ENCODE data around the gene HAUS8. TPM values are rescaled to one million over a fixed set of nuclear protein-coding genes. Genes with fewer than 3 reads are reported as not detected.

HAUS8 gene
- total RNA-seq, 4 donors from 2014 or later: 3.3 to 7.0 (median 5.7) TPM

DNA sequence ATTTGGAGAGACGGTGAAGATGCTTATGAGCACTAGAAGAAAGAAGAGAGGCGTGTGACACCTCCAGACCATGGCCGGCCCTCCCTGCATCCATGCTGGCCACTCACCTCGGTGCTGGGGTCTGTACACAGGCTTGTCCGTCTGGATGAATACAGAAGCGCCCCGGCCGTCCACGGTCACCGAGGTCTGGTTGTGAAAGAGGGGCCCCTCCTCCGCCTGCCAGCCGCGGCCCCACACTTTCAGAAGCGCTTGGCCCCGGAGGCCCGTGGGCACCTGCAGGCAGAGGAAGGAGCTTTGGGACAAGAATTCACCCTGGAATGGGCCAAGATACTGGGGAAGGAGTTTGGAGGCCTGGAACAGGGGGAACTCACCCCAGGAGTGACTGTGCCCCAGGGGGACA is 63.8 kb downstream of the HAUS8 start:
- no peak for DNase-seq (ENCODE audit: low spot score in 2 of 2)
- 85 to 94% methylated on average over 16 of the region's 16 CpGs for WGBS, 2 donors
- intact Hi-C loops (cut with DNase I; ENCODE audit: low total_unique reads): no loop called here
- H3K4me3 ChIP-seq (ENCODE audit: low read depth, poor library complexity, severe bottlenecking): no peak overlapping the region
- TF ChIP-seq, protein P1, sequence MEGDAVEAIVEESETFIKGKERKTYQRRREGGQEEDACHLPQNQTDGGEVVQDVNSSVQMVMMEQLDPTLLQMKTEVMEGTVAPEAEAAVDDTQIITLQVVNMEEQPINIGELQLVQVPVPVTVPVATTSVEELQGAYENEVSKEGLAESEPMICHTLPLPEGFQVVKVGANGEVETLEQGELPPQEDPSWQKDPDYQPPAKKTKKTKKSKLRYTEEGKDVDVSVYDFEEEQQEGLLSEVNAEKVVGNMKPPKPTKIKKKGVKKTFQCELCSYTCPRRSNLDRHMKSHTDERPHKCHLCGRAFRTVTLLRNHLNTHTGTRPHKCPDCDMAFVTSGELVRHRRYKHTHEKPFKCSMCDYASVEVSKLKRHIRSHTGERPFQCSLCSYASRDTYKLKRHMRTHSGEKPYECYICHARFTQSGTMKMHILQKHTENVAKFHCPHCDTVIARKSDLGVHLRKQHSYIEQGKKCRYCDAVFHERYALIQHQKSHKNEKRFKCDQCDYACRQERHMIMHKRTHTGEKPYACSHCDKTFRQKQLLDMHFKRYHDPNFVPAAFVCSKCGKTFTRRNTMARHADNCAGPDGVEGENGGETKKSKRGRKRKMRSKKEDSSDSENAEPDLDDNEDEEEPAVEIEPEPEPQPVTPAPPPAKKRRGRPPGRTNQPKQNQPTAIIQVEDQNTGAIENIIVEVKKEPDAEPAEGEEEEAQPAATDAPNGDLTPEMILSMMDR (IDR thresholded peaks at IDR 0.05): no peak

DNA sequence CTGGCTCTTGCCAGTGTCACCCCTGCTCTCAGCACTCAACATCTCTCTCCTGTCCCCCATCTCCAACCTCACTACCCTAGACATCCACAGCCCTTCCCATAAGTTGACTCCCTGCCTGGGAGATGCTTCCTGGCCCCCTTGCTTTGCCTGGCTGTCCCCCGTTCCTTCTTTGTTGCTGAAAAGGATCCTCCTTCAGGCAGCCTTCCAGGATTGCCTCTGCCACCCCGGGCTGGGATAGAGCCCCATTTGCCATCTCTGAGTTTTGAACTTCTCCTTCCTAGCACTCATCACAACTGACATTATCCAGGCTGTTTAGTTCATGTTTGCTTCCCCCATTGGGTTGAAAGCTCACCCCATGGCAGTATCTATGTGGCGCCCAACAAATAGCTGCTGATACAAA is 68.7 kb downstream of the HAUS8 start:
- H3K4me3 ChIP-seq (ENCODE audit: low read depth, poor library complexity, severe bottlenecking): no peak overlapping the region
- intact Hi-C loops (cut with DNase I; ENCODE audit: low total_unique reads): no loop called here
- no peak for DNase-seq (ENCODE audit: low spot score in 2 of 2)
- 90 to 91% methylated on average over 3 of the region's 3 CpGs for WGBS, 2 donors
- no peak for TF ChIP-seq POLR2A (IDR thresholded peaks at IDR 0.05)
- TF ChIP-seq, protein P1 (IDR thresholded peaks at IDR 0.05): no peak

DNA sequence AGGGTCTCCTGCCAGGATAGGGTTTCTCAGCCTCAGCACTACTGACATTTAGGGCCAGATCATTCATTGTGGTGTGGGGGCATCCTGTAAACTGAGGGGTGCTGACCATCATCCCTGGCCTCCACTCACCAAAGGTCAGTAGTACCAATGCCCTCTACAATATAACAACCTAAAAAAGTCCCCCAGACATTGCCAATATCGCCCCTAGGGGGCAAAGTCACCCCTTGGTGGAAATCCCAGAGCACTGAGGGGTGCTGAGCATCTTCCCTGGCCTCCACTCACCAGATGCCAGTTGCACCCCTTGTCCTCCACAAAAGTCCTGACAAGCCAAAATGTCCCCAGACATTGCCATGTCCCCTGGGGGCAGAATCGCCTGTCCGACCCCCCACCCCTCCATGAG is 70.3 kb downstream of the HAUS8 start:
- intact Hi-C loops (cut with DNase I; ENCODE audit: low total_unique reads): no loop called here
- DNase-seq (ENCODE audit: low spot score in 2 of 2): no peak
- TF ChIP-seq, protein P1 (IDR thresholded peaks at IDR 0.05): no peak
- no peak for TF ChIP-seq POLR2A (IDR thresholded peaks at IDR 0.05)
- H3K4me3 ChIP-seq (ENCODE audit: low read depth, poor library complexity, severe bottlenecking): no peak overlapping the region
- 56 to 66% methylated on average over 3 of the region's 3 CpGs for WGBS, 2 donors

DNA sequence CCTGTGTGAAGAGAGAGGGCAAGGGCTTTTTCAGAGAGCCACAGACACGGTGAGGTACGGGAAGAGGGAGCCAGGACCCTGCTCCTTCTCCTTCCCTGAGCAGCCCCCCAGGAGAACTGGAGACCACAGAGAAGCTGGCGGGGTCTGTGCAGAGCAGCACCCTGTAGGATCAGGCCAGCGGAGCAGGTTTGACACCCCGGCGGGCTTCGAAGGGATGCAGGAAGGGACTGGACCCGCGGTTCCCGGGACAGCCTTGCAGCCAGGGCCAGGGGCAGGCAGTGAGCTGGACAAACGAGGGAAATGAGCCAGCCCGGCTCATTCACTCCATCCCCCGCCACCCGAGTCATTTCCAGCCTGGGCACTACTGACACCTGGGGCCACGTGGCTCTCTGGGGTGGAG is 70.9 kb downstream of the HAUS8 start:
- H3K4me3 ChIP-seq (ENCODE audit: low read depth, poor library complexity, severe bottlenecking): no peak overlapping the region
- 82 to 85% methylated on average over 14 to 15 of the region's 15 CpGs for WGBS, 2 donors
- intact Hi-C loops (cut with DNase I; ENCODE audit: low total_unique reads): no loop called here
- no peak for DNase-seq (ENCODE audit: low spot score in 2 of 2)
- TF ChIP-seq POLR2A (IDR thresholded peaks at IDR 0.05): no peak

DNA sequence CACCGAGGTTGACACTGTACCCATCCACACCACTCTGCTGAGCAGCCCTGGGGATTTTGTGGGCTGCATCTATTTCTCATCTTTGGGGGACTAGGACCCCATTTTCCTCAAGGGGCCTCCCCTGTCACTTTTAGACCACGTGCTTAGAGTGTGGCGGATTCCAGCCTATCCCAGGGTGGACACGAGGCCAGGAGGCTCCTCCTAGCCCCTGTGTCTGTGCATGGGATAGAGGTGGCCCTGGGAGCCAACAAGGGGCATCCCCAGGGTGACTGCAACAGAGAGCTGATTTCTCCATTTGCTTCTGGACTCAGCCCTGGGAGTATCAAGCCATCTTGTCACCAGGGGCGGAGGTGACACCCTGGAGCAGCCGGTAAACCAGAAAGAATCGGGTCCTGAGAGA is 72.8 kb downstream of the HAUS8 start:
- no peak for DNase-seq (ENCODE audit: low spot score in 2 of 2)
- WGBS, 2 donors: 53 to 76% methylated on average over 7 of the region's 7 CpGs
- no peak overlapping the region for H3K4me3 ChIP-seq (ENCODE audit: low read depth, poor library complexity, severe bottlenecking)
- intact Hi-C loops (cut with DNase I; ENCODE audit: low total_unique reads): no loop called here
- TF ChIP-seq, protein P1 (IDR thresholded peaks at IDR 0.05): no peak
- no peak for TF ChIP-seq POLR2A (IDR thresholded peaks at IDR 0.05)

DNA sequence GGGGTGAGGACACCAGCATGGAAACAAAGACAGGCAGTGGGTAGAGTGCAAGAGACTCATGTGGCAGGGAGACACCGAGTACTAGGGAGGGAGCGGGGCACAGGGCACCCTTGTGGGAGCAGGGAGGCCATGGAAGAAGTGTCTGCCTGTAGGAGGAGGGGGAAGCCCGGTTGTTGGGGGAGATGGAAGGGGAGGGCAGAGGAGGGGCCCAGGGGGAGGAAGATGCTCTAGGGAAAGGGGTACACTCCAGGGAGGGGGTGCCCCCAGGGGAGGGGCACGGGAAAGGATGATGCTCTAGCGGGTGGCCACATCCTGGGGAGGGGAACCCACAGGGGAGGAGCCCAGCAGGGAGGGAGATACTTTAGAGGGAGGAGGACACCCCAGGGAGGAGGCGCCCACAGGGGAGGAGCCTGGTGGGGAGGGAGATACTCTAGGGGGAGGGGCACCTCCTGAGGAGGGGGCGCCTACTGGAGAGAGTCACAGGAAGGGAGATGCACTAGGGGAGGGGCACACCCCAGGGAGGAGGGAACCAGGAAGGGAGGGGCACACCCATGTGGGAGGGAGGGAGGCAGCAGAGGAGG is 73.6 kb downstream of the HAUS8 start:
- intact Hi-C loops (cut with DNase I; ENCODE audit: low total_unique reads): no loop called here
- no peak for DNase-seq (ENCODE audit: low spot score in 2 of 2)
- TF ChIP-seq POLR2A (IDR thresholded peaks at IDR 0.05): no peak
- no peak overlapping the region for H3K4me3 ChIP-seq (ENCODE audit: low read depth, poor library complexity, severe bottlenecking)
- WGBS, 2 donors: 41 to 46% methylated on average over 7 of the region's 7 CpGs

Other genes with a start within 250 kb of the HAUS8 start
- 10 to 100 TPM; 26.3 to 54.4 (median 40.1) TPM for gene SIN3B, start 246.1 kb downstream of the HAUS8 start, total RNA-seq
- 10 to 100 TPM in 1 of 4 donors, 1 to 10 TPM in 3; 3.7 to 11.0 (median 5.6) TPM for gene F2RL3, start 186.5 kb downstream of the HAUS8 start, total RNA-seq
- 10 to 100 TPM in 3 of 4 donors, 1 to 10 TPM in 1; 8.1 to 14.0 (median 13.0) TPM for gene CPAMD8, start 48.6 kb downstream of the HAUS8 start, total RNA-seq
- 10 to 100 TPM; 29.2 to 63.1 (median 43.5) TPM for gene MYO9B, start 325 bp upstream of the HAUS8 start, total RNA-seq
- 10 to 100 TPM; 16.6 to 25.5 (median 23.8) TPM for gene USE1, start 139.9 kb upstream of the HAUS8 start, total RNA-seq
- gene OCEL1, start 150.8 kb upstream of the HAUS8 start, total RNA-seq: 1 to 10 TPM; 2.6 to 7.9 (median 4.0) TPM
- gene NR2F6, start 170.5 kb upstream of the HAUS8 start, total RNA-seq: 100 to 1,000 TPM in 1 of 4 donors, 10 to 100 TPM in 3; 57.2 to 119 (median 83.6) TPM
- gene USHBP1, start 189.3 kb upstream of the HAUS8 start, total RNA-seq: 1 to 10 TPM in 3 of 4 donors, under 1 TPM in 1; 0.80 to 3.0 (median 2.0) TPM
- 10 to 100 TPM; 48.3 to 61.2 (median 59.6) TPM for gene BABAM1, start 192.0 kb upstream of the HAUS8 start, total RNA-seq
- gene ANKLE1, start 206.4 kb upstream of the HAUS8 start, total RNA-seq: 1 to 10 TPM in 1 of 4 donors, under 1 TPM in 3; 0.07 to 1.1 (median 0.36) TPM
- 10 to 100 TPM; 20.2 to 34.9 (median 27.7) TPM for gene ABHD8, start 228.0 kb upstream of the HAUS8 start, total RNA-seq
- 100 to 1,000 TPM in 3 of 4 donors, 10 to 100 TPM in 1; 88.4 to 228 (median 131) TPM for gene MRPL34, start 230.4 kb upstream of the HAUS8 start, total RNA-seq
- 10 to 100 TPM; 16.4 to 30.7 (median 26.3) TPM for gene DDA1, start 234.1 kb upstream of the HAUS8 start, total RNA-seq